Measurements from ENCODE around the gene ESRRB.
A peak's percentile ranks its signal among the peaks of the same experiment; 100 is the strongest.

Gene ESRRB

GRCh38 chr14:76377735-76378074, 1.8 kb downstream of the ESRRB start:
- DNase-seq (ENCODE audit: low spot score): no peak
- no peak for TF ChIP-seq CTCF (IDR thresholded peaks at IDR 0.05)
- H3K27ac ChIP-seq: no peak overlapping the region
- H3K4me3 ChIP-seq: peak overlapping the region; percentile 61

- H3K4me3 ChIP-seq: no peak overlapping the region
- no peak for TF ChIP-seq CTCF (IDR thresholded peaks at IDR 0.05)
- no peak overlapping the region for H3K27ac ChIP-seq
- DNase-seq (ENCODE audit: low spot score): no peak
Measured at GRCh38 chr14:76380991-76381390, 5.1 kb downstream of the ESRRB start.

- H3K27ac ChIP-seq: no peak overlapping the region
- DNase-seq (ENCODE audit: low spot score): no peak
- TF ChIP-seq CTCF (IDR thresholded peaks at IDR 0.05): no peak
- no peak overlapping the region for H3K4me3 ChIP-seq
Measured at GRCh38 chr14:76381817-76382494, 6.0 kb downstream of the ESRRB start.

GRCh38 chr14:76382495-76382832, 6.5 kb downstream of the ESRRB start:
- no peak overlapping the region for H3K4me3 ChIP-seq
- DNase-seq (ENCODE audit: low spot score): no peak
- no peak overlapping the region for H3K27ac ChIP-seq
- TF ChIP-seq CTCF (IDR thresholded peaks at IDR 0.05): no peak

GRCh38 chr14:76385435-76385834, 9.5 kb downstream of the ESRRB start:
- Histone ChIP-seq H3K4me3 (no peak overlapping the region), H3K27ac (no peak overlapping the region)
- TF ChIP-seq CTCF (IDR thresholded peaks at IDR 0.05): no peak
- no peak for DNase-seq (ENCODE audit: low spot score)

- no peak for DNase-seq (ENCODE audit: low spot score)
- Histone ChIP-seq H3K27ac (no peak overlapping the region), H3K4me3 (no peak overlapping the region)
- TF ChIP-seq CTCF (IDR thresholded peaks at IDR 0.05): peak; percentile 57
Measured at GRCh38 chr14:76386944-76387782, 11.2 kb downstream of the ESRRB start.

- no peak for DNase-seq (ENCODE audit: low spot score)
- no peak overlapping the region for H3K27ac ChIP-seq
- no peak for TF ChIP-seq CTCF (IDR thresholded peaks at IDR 0.05)
- no peak overlapping the region for H3K4me3 ChIP-seq
Measured at GRCh38 chr14:76389841-76390240, 13.9 kb downstream of the ESRRB start.
